Smooth muscle cell (in vitro differentiated cells): ENCODE data around the gene NUDT3. TPM values are rescaled to one million over a fixed set of nuclear protein-coding genes. Genes with fewer than 3 reads are reported as not detected.
"Not testable (repeated sequence)": the region's sequence is repeated elsewhere in the genome, so short reads cannot be mapped to it uniquely, and the experiment has no call there.

Experiments
- DNase-seq: peaks from one replicate; lab custom pipeline; 2025; ENCODE audit not compliant: unreplicated experiment; lab: John Stamatoyannopoulos, UW
- H2AFZ ChIP-seq: fragments of 200-600 bp; sonication (generic); 2 replicates; pipeline ENCODE4 v1.6.0; 2016; ENCODE audit warnings: antibody characterized with exemption, low read depth, mild to moderate bottlenecking
- H3F3A ChIP-seq: fragments of 200-600 bp; sonication (generic); 2 replicates; pipeline ENCODE4 v1.6.0; 2017; ENCODE audit warnings: antibody characterized with exemption, low read depth
- H3K27ac ChIP-seq: fragments of 200-600 bp; sonication (generic); 2 replicates; pipeline ENCODE4 v1.5.1; 2016; ENCODE audit warnings: low read depth, mild to moderate bottlenecking
- H3K27me3 ChIP-seq: fragments of 200-600 bp; sonication (generic); 2 replicates; pipeline ENCODE4 v1.6.1; 2016; ENCODE audit warnings: low read depth, mild to moderate bottlenecking
- H3K36me3 ChIP-seq: fragments of 200-600 bp; sonication (generic); 2 replicates; pipeline ENCODE4 v1.5.1; 2016; ENCODE audit warnings: low read depth
- H3K4me1 ChIP-seq: fragments of 200-600 bp; sonication (generic); 2 replicates; pipeline ENCODE4 v1.5.1; 2016; ENCODE audit warnings: low read depth
- H3K4me2 ChIP-seq: fragments of 200-600 bp; sonication (generic); 2 replicates; pipeline ENCODE4 v1.6.0; 2016; ENCODE audit warnings: mild to moderate bottlenecking
- H3K4me3 ChIP-seq: fragments of 200-600 bp; sonication (generic); 2 replicates; pipeline ENCODE4 v1.5.1; 2016; ENCODE audit warnings: mild to moderate bottlenecking
- H3K79me2 ChIP-seq: fragments of 200-600 bp; sonication (generic); 2 replicates; pipeline ENCODE4 v1.6.0; 2016; ENCODE audit warnings: low read depth, mild to moderate bottlenecking
- H3K9ac ChIP-seq: fragments of 200-600 bp; sonication (generic); 2 replicates; pipeline ENCODE4 v1.6.0; 2016; ENCODE audit warnings: low read depth
- H3K9me3 ChIP-seq: fragments of 200-600 bp; sonication (generic); replicated peaks from 2 replicates; pipeline ENCODE4 v1.5.1; 2016; ENCODE audit warnings: low read depth
- H4K20me1 ChIP-seq: fragments of 200-600 bp; sonication (generic); 2 replicates; pipeline ENCODE4 v1.6.0; 2016; ENCODE audit warnings: low read depth
- CTCF ChIP-seq: fragments of 200-600 bp; sonication (generic); IDR thresholded peaks from 2 replicates; pipeline ENCODE4 v1.5.1; 2017; ENCODE audit warnings: borderline replicate concordance, mild to moderate bottlenecking, antibody characterized with exemption; ENCODE audit not compliant: insufficient read depth, poor library complexity, severe bottlenecking
- WGBS: methylation state at CpG from one replicate; pipeline ENCODE4 v1.1.7; 2016; ENCODE audit warnings: low lambda C conversion rate; 5-methylcytosine and 5-hydroxymethylcytosine counted together
- polyA plus RNA-seq: library from polyadenylated mRNA; unstranded; fragments of >200 nt; fragmentation: Nextera tagmentation; extraction: Ambion mirVana; gene quantifications from 2 replicates; pipeline ENCODE4 v1.2.1, GENCODE V29; 2016
- total RNA-seq: library from RNA; depleted of rRNA; stranded (reverse); fragments of >200 nt; gene quantifications from 2 replicates; pipeline ENCODE4 v1.2.3, GENCODE V29; 2014

NUDT3 gene
- total and polyA plus RNA-seq, 2 experiments from 2014 or later: 7.5 to 12.9 TPM

- H3F3A ChIP-seq: no peaks in the 10 kb centered on the region
- H4K20me1 ChIP-seq: no peaks in the 10 kb centered on the region
- no peak overlapping the region for H2AFZ ChIP-seq
- H3K9ac ChIP-seq: no peak overlapping the region
- H3K27me3 ChIP-seq: no peaks in the 10 kb centered on the region
- no peaks in the 10 kb centered on the region for H3K9me3 ChIP-seq
- no peak overlapping the region for H3K4me3 ChIP-seq
- H3K79me2 ChIP-seq: no peaks in the 10 kb centered on the region
- no peaks in the 10 kb centered on the region for H3K36me3 ChIP-seq
- 93% methylated on average over 2 of the region's 2 CpGs for WGBS
- H3K27ac ChIP-seq: no peak overlapping the region
- no peak for DNase-seq
- no peak overlapping the region for H3K4me2 ChIP-seq
- TF ChIP-seq CTCF: no peak
- no peaks in the 10 kb centered on the region for H3K4me1 ChIP-seq
Measured at GRCh38 chr6:34267746-34268145, 124.7 kb downstream of the NUDT3 start.

GRCh38 chr6:34263484-34263883, 129.0 kb downstream of the NUDT3 start:
- WGBS: 92% methylated on average over 23 of the region's 23 CpGs
- H3K36me3 ChIP-seq, H3K4me1 ChIP-seq, DNase-seq, H3K4me2 ChIP-seq, H3K4me3 ChIP-seq, H4K20me1 ChIP-seq, H2AFZ ChIP-seq, H3K9me3 ChIP-seq, H3K27ac ChIP-seq, H3F3A ChIP-seq, H3K9ac ChIP-seq, H3K79me2 ChIP-seq, H3K27me3 ChIP-seq: not testable (repeated sequence)

GRCh38 chr6:34260576-34261267, 131.7 kb downstream of the NUDT3 start:
- H3F3A ChIP-seq: no peaks in the 10 kb centered on the region
- no peaks in the 10 kb centered on the region for H3K4me1 ChIP-seq
- H3K79me2 ChIP-seq: no peaks in the 10 kb centered on the region
- DNase-seq: no peak
- H2AFZ ChIP-seq: no peak overlapping the region
- no peak for TF ChIP-seq CTCF
- no peaks in the 10 kb centered on the region for H3K9me3 ChIP-seq
- H3K27me3 ChIP-seq: no peaks in the 10 kb centered on the region
- 91% methylated on average over 17 of the region's 17 CpGs for WGBS
- no peak overlapping the region for H3K4me3 ChIP-seq
- H3K36me3 ChIP-seq: no peaks in the 10 kb centered on the region
- no peak overlapping the region for H3K27ac ChIP-seq
- no peaks in the 10 kb centered on the region for H4K20me1 ChIP-seq
- no peak overlapping the region for H3K4me2 ChIP-seq
- no peak overlapping the region for H3K9ac ChIP-seq

DNA sequence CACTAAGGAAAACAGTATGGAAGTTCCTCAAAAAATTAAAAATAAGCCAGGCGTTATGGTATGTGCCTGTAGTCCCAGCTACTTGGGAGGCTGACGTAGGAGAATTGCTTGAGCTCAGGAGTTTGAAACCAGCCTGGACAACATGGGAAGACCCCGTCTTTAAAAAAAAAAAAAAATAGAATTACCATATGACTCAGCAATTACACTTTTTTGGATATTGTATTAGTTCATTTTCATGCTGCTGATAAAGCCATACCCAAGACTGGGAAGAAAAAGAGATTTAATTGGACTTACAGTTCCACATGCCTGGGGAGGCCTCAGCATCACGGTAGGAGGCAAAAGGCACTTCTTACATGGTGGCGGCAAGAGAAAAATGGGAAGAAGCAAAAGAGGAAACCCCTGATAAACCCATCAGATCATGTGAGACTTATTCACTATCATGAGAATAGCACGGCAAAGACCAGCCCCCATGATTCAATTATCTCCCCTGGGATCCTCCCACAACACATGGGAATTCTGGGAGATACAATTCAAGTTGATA, 132.9 kb downstream of the NUDT3 start:
- H3K9me3 ChIP-seq: no peaks in the 10 kb centered on the region
- H3K4me1 ChIP-seq: no peaks in the 10 kb centered on the region
- no peak for DNase-seq
- H3K27me3 ChIP-seq: no peaks in the 10 kb centered on the region
- no peaks in the 10 kb centered on the region for H4K20me1 ChIP-seq
- no peak for TF ChIP-seq CTCF
- no peak overlapping the region for H3K9ac ChIP-seq
- no peaks in the 10 kb centered on the region for H3F3A ChIP-seq
- no peaks in the 10 kb centered on the region for H3K36me3 ChIP-seq
- H3K27ac ChIP-seq: no peak overlapping the region
- no peak overlapping the region for H2AFZ ChIP-seq
- H3K79me2 ChIP-seq: no peaks in the 10 kb centered on the region
- WGBS: 97% methylated on average over 6 of the region's 6 CpGs
- H3K4me3 ChIP-seq: no peak overlapping the region
- no peak overlapping the region for H3K4me2 ChIP-seq

GRCh38 chr6:34252395-34252794, 140.1 kb downstream of the NUDT3 start:
- H3K79me2 ChIP-seq, H4K20me1 ChIP-seq, H3K9ac ChIP-seq, H3K4me1 ChIP-seq, H3K27ac ChIP-seq, H3K27me3 ChIP-seq, H3K36me3 ChIP-seq, H2AFZ ChIP-seq, H3F3A ChIP-seq, H3K4me2 ChIP-seq, H3K4me3 ChIP-seq, DNase-seq, H3K9me3 ChIP-seq: not testable (repeated sequence)
- WGBS: 92% methylated on average over 2 of the region's 2 CpGs
